Fibroblast of lung (primary cell): ENCODE results near the gene MRPL39. TPM values are rescaled to one million over a fixed set of nuclear protein-coding genes. Genes with fewer than 3 reads are reported as not detected.

Source experiments
- DNase-seq, 2 donors: peaks; one replicate each; pipeline versions ENCODE4 v3.0.0 to v3.0.0-alpha.2; 2010; ENCODE audit warnings: low read depth in 2 of 2
- H2AFZ ChIP-seq: 2 replicates; pipeline ENCODE4 v1.5.1; 2012; ENCODE audit warnings: low read length, control low read depth, inconsistent platforms
- H3K27ac ChIP-seq: 2 replicates; pipeline ENCODE4 v1.5.1; 2011; ENCODE audit warnings: low read length, control low read depth; ENCODE audit not compliant: insufficient read depth
- H3K27me3 ChIP-seq: 2 replicates; pipeline ENCODE4 v1.5.1; 2011; ENCODE audit warnings: mild to moderate bottlenecking, low read length; ENCODE audit not compliant: control insufficient read depth, insufficient read depth
- H3K36me3 ChIP-seq: 2 replicates; pipeline ENCODE4 v1.5.1; 2011; ENCODE audit warnings: low read length; ENCODE audit not compliant: control insufficient read depth, insufficient read depth
- H3K4me1 ChIP-seq: 2 replicates; pipeline ENCODE4 v1.5.1; 2011; ENCODE audit warnings: low read length; ENCODE audit not compliant: control insufficient read depth, insufficient read depth; ENCODE audit errors: extremely low read depth
- H3K4me2 ChIP-seq: 2 replicates; pipeline ENCODE4 v1.5.1; 2011; ENCODE audit warnings: low read length, control low read depth; ENCODE audit not compliant: insufficient read depth; ENCODE audit errors: extremely low read depth
- H3K4me3 ChIP-seq, 4 experiments: fragments of 200-600 bp in 1 of 4; sonication (generic) in 1 of 4; replicated peaks in 1 of 4; 2 replicates each; pipeline ENCODE4 v1.5.1; 2011 to 2016; ENCODE audit warnings: low read length in 4 of 4, low read depth in 3 of 4, mild to moderate bottlenecking in 3 of 4, control low read depth in 2 of 4, inconsistent platforms in 1 of 4, mixed read lengths in 1 of 4; ENCODE audit not compliant: insufficient read depth in 1 of 4; ENCODE audit errors: control extremely low read depth in 1 of 4
- H3K79me2 ChIP-seq: 2 replicates; pipeline ENCODE4 v1.5.1; 2012; ENCODE audit warnings: mild to moderate bottlenecking, low read length, inconsistent platforms; ENCODE audit not compliant: control insufficient read depth, insufficient read depth
- H3K9ac ChIP-seq: 2 replicates; pipeline ENCODE4 v1.5.1; 2011; ENCODE audit warnings: mild to moderate bottlenecking, low read length, control low read depth; ENCODE audit not compliant: insufficient read depth
- H3K9me3 ChIP-seq: 2 replicates; pipeline ENCODE4 v1.5.1; 2012; ENCODE audit warnings: low read depth, low read length; ENCODE audit not compliant: control insufficient read depth, insufficient read depth
- H4K20me1 ChIP-seq: 2 replicates; pipeline ENCODE4 v1.5.1; 2011; ENCODE audit warnings: low read length; ENCODE audit not compliant: control insufficient read depth, insufficient read depth; ENCODE audit errors: extremely low read depth
- EZH2 ChIP-seq: IDR thresholded peaks from 2 replicates; pipeline ENCODE4 v1.5.1; 2012; ENCODE audit warnings: low read length, control low read depth, mild to moderate bottlenecking; ENCODE audit errors: missing control alignments
- polyA plus RNA-seq, 2 donors: library from polyadenylated mRNA; depleted of rRNA in 1 of 2; stranded (reverse) in 1 of 2; unstranded in 1 of 2; fragments of >200 nt; gene quantifications; 2 replicates each; pipeline ENCODE4 v1.2.1, GENCODE V29; 2011 to 2012; ENCODE audit warnings: missing spikeins in 1 of 2
- total RNA-seq: library from RNA; depleted of rRNA; stranded (reverse); fragments of >200 nt; gene quantifications from 2 replicates; pipeline ENCODE4 v1.2.1, GENCODE V29; 2014
- TF ChIP-seq, protein P1 (sequence below), 2 donors: IDR thresholded peaks in 1 of 2; conservative IDR thresholded peaks in 1 of 2; 1 replicate in 1 of 2; 2 replicates in 1 of 2; pipeline ENCODE4 v1.5.1; 2011 to 2012; ENCODE audit warnings: low read length in 2 of 2, control low read depth in 1 of 2, inconsistent platforms in 1 of 2, low read depth in 1 of 2, mild to moderate bottlenecking in 1 of 2

MRPL39 gene
- total and polyA plus RNA-seq, 2 donors (not counting 1 experiment from before 2014, with no cell fraction given): 30.5 to 34.5 TPM

DNA sequence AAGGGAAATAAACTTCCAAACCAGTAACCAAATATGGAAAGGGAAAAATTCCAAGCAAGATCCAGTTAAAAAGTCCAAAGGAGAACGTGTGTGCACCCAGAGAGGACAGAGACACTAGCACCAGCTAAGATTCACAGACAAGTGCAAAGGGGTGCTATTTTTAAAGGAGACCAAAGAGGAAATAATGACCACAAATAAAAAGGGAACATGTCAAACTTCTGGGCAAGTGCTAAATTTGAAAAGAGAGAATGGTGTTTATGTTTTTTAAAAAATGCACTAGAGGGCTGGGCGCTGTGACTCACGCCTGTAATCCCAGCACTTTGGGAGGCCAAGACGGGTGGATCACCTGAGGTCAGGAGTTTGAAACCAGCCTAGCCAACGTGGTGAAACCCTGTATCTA, 40.4 kb upstream of the MRPL39 start:
- Histone ChIP-seq H3K27ac (no peak overlapping the region), H3K79me2 (no peaks in the 10 kb centered on the region), H3K4me3 (no peak overlapping the region), H2AFZ (no peak overlapping the region), H3K27me3 (no peaks in the 10 kb centered on the region), H4K20me1 (no peaks in the 10 kb centered on the region), H3K36me3 (no peaks in the 10 kb centered on the region), H3K9me3 (no peaks in the 10 kb centered on the region), H3K9ac (no peak overlapping the region), H3K4me1 (no peaks in the 10 kb centered on the region), H3K4me2 (no peak overlapping the region)
- DNase-seq: no peak
- TF ChIP-seq, protein P1, sequence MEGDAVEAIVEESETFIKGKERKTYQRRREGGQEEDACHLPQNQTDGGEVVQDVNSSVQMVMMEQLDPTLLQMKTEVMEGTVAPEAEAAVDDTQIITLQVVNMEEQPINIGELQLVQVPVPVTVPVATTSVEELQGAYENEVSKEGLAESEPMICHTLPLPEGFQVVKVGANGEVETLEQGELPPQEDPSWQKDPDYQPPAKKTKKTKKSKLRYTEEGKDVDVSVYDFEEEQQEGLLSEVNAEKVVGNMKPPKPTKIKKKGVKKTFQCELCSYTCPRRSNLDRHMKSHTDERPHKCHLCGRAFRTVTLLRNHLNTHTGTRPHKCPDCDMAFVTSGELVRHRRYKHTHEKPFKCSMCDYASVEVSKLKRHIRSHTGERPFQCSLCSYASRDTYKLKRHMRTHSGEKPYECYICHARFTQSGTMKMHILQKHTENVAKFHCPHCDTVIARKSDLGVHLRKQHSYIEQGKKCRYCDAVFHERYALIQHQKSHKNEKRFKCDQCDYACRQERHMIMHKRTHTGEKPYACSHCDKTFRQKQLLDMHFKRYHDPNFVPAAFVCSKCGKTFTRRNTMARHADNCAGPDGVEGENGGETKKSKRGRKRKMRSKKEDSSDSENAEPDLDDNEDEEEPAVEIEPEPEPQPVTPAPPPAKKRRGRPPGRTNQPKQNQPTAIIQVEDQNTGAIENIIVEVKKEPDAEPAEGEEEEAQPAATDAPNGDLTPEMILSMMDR (conservative IDR thresholded peaks at IDR 0.05 in 1 of 2, IDR thresholded peaks at IDR 0.05 in 1 of 2; ENCODE audit: low read depth in 1 of 2, low read length in 2 of 2): no peak
- TF ChIP-seq EZH2: no peak

DNA sequence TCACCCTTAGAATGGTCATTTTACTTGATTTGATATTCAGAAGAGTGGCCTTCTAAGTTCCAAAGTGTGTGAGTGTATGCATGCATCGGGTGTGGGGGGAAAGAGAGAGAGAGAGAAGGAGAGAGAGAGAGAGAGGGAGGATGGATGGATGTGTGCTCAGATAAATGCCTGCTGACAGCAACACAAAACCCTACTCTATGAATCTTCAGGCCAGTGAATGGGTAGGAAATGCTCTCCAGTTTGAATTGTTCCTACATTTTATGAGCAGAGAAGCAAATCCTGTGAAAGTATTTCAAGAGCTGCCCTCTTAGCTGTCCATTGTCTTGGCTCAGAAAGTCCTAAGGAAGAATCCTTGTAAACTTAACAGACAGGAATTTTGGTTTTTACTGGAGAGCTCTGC, 39.2 kb upstream of the MRPL39 start:
- H3K4me3 ChIP-seq: no peak overlapping the region
- H3K27ac ChIP-seq: no peak overlapping the region
- H3K79me2 ChIP-seq: no peaks in the 10 kb centered on the region

DNA sequence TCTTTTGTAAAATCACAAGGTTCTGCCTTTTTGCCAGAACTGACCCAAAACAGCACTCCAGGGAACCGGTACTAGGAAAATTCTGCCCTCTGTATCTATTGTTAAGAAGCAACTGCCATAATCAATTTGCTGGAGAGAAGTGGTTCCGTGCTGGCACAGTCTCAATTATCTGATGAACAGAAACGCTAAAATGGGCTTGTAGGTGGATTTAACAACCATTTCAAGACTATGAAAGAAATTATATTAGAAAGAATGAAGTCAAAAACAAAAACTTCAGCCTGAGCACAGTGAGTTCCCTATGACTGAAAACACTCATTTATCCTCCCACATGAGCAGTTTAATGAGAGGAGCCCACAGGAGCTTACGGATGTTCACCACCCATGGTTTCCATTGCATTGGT, 36.2 kb upstream of the MRPL39 start:
- no peak for DNase-seq
- TF ChIP-seq, protein P1 (conservative IDR thresholded peaks at IDR 0.05 in 1 of 2, IDR thresholded peaks at IDR 0.05 in 1 of 2; ENCODE audit: low read depth in 1 of 2, low read length in 2 of 2): no peak
- no peak for TF ChIP-seq EZH2
- Histone ChIP-seq H3K27me3 (peaks cover 5% of the 10 kb centered on the region), H3K4me3 (no peak overlapping the region), H3K79me2 (no peaks in the 10 kb centered on the region), H4K20me1 (no peaks in the 10 kb centered on the region), H3K4me2 (no peak overlapping the region), H3K9ac (no peak overlapping the region), H3K9me3 (no peaks in the 10 kb centered on the region), H3K27ac (no peak overlapping the region), H3K36me3 (no peaks in the 10 kb centered on the region), H3K4me1 (peaks cover 1% of the 10 kb centered on the region), H2AFZ (no peak overlapping the region)

More for the DNA sequence above, 39.2 kb upstream of the MRPL39 start:
- no peak for DNase-seq
- Histone ChIP-seq H3K4me1 (no peaks in the 10 kb centered on the region), H3K9ac (no peak overlapping the region), H3K4me2 (no peak overlapping the region), H2AFZ (no peak overlapping the region), H4K20me1 (no peaks in the 10 kb centered on the region), H3K27me3 (no peaks in the 10 kb centered on the region), H3K9me3 (no peaks in the 10 kb centered on the region), H3K36me3 (no peaks in the 10 kb centered on the region)
- TF ChIP-seq, protein P1 (conservative IDR thresholded peaks at IDR 0.05 in 1 of 2, IDR thresholded peaks at IDR 0.05 in 1 of 2; ENCODE audit: low read depth in 1 of 2, low read length in 2 of 2): no peak
- TF ChIP-seq EZH2: no peak
